GM18909 (cell line): ENCODE data around the gene SPDL1.

ENCODE experiments used
- ATAC-seq: cut with Tn5 transposase; IDR thresholded peaks from one replicate; pipeline ENCODE4 v1.9.1; 2021; ENCODE audit warnings: mild to moderate bottlenecking; ENCODE audit not compliant: unreplicated experiment, poor library complexity

The SPDL1 gene

GRCh38 chr5:169626779-169627178 is 43.2 kb downstream of the SPDL1 start:
- no peak for ATAC-seq

GRCh38 chr5:169627551-169627950 is 44.0 kb downstream of the SPDL1 start:
- ATAC-seq: no peak

GRCh38 chr5:169628892-169629291 is 45.3 kb downstream of the SPDL1 start:
- no peak for ATAC-seq

GRCh38 chr5:169629847-169630548 is 46.4 kb downstream of the SPDL1 start:
- no peak for ATAC-seq

- ATAC-seq: no peak
These were observed 47.8 kb downstream of the SPDL1 start for GRCh38 chr5:169631360-169631759.

GRCh38 chr5:169632946-169633345 is 49.4 kb downstream of the SPDL1 start:
- no peak for ATAC-seq

GRCh38 chr5:169634606-169635005 is 51.0 kb downstream of the SPDL1 start:
- no peak for ATAC-seq

- no peak for ATAC-seq
These were observed 52.4 kb downstream of the SPDL1 start for GRCh38 chr5:169635936-169636335.

- ATAC-seq: no peak
These were observed 53.0 kb downstream of the SPDL1 start for GRCh38 chr5:169636477-169637084.

GRCh38 chr5:169637085-169637548 is 53.5 kb downstream of the SPDL1 start, which contains the start of gene DOCK2:
Gene DOCK2, plus strand, starts transcription at chr5:169637275. Its CDS starts 52 bp downstream, at chr5:169637327.
- ATAC-seq: peak; percentile 93

GRCh38 chr5:169637549-169638121 is 54.1 kb downstream of the SPDL1 start:
- ATAC-seq: peak; percentile 68

- no peak for ATAC-seq
These were observed 57.7 kb downstream of the SPDL1 start for GRCh38 chr5:169641253-169641652.

GRCh38 chr5:169646856-169647255 is 63.3 kb downstream of the SPDL1 start:
- peak; percentile 32 for ATAC-seq

GRCh38 chr5:169647566-169647965 is 64.0 kb downstream of the SPDL1 start:
- ATAC-seq: peak; percentile 56

GRCh38 chr5:169648725-169649310 is 65.2 kb downstream of the SPDL1 start:
- ATAC-seq: no peak

GRCh38 chr5:169649486-169649885 is 65.9 kb downstream of the SPDL1 start:
- ATAC-seq: no peak

GRCh38 chr5:169650701-169651331 is 67.2 kb downstream of the SPDL1 start:
- peak; percentile 57 for ATAC-seq

GRCh38 chr5:169651526-169651925 is 68.0 kb downstream of the SPDL1 start:
- ATAC-seq: no peak

- no peak for ATAC-seq
These were observed 68.5 kb downstream of the SPDL1 start for GRCh38 chr5:169652057-169652456.

- ATAC-seq: no peak
These were observed 69.5 kb downstream of the SPDL1 start for GRCh38 chr5:169653091-169653490.
